ENCODE measurements around the gene PPIG.
A peak's percentile ranks its signal among the peaks of the same experiment; 100 is the strongest.
"Not testable (repeated sequence)": the region's sequence is repeated elsewhere in the genome, so short reads cannot be mapped to it uniquely, and the experiment has no call there.

Gene PPIG

GRCh38 chr2:169584005-169584877 lies at the start of gene PPIG:
Gene PPIG (plus strand): TSS chr2:169584351. CDS start chr2:169604042, 19,691 bp downstream.
- TF ChIP-seq, protein P1, sequence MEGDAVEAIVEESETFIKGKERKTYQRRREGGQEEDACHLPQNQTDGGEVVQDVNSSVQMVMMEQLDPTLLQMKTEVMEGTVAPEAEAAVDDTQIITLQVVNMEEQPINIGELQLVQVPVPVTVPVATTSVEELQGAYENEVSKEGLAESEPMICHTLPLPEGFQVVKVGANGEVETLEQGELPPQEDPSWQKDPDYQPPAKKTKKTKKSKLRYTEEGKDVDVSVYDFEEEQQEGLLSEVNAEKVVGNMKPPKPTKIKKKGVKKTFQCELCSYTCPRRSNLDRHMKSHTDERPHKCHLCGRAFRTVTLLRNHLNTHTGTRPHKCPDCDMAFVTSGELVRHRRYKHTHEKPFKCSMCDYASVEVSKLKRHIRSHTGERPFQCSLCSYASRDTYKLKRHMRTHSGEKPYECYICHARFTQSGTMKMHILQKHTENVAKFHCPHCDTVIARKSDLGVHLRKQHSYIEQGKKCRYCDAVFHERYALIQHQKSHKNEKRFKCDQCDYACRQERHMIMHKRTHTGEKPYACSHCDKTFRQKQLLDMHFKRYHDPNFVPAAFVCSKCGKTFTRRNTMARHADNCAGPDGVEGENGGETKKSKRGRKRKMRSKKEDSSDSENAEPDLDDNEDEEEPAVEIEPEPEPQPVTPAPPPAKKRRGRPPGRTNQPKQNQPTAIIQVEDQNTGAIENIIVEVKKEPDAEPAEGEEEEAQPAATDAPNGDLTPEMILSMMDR (IDR thresholded peaks at IDR 0.05; ENCODE audit: insufficient read depth, low read length, missing control alignments), result no peak
- ChIA-PET POLR2A (interaction anchor here (0.9 to 2.2 kb wide), 6 partner anchors 11 to 243 kb away, joined by 3 to 10 read pairs (median 3); partner anchors contain the start of genes BBS5, FASTKD1 and UBR3), CTCF (no interaction called here)
- DNase-seq (ENCODE audit: low read depth, low spot score), result peak; percentile 33
- H3K4me3 ChIP-seq (ENCODE audit: low read depth, low read length), result peak within 1 kb of the TSS; percentile 91

GRCh38 chr2:169539460-169539859 lies 44.7 kb upstream of the PPIG start:
- DNase-seq (ENCODE audit: low read depth, low spot score); H3K4me3 ChIP-seq (ENCODE audit: low read depth, low read length): not testable (repeated sequence)
- ChIA-PET POLR2A (interaction anchor here (0.5 kb wide), 1 partner anchor 18 kb away, joined by 3 read pairs; no protein-coding TSS in a partner anchor), CTCF (interaction anchor here (1.6 kb wide), 1 partner anchor 11 kb away, joined by 5 read pairs; no protein-coding TSS in a partner anchor)

DNA sequence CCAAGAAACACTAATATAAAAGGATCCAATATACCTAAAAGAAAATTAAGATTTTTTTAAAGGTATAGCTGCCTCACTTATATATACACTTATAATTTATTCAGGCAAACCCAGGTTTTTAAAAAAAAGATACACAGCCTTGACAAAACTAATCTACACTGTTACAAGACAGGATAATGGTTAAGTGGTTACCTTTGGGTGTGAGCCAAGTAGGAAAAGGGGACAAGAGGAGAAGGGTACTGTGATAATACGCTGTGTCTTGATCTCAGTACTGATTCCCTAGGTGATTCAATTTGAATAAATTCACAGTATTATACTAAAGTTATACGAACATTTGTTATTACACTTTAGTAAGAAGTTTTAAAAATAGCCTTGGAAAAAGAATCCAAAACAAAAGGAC lies 44.0 kb upstream of the PPIG start:
- no peak overlapping the region for H3K4me3 ChIP-seq (ENCODE audit: low read depth, low read length)
- ChIA-PET CTCF (no interaction called here), POLR2A (no interaction called here)
- TF ChIP-seq, protein P1 (IDR thresholded peaks at IDR 0.05; ENCODE audit: insufficient read depth, low read length, missing control alignments), result no peak
- DNase-seq (ENCODE audit: low read depth, low spot score), result no peak

GRCh38 chr2:169542433-169542832 lies 41.7 kb upstream of the PPIG start:
- DNase-seq (ENCODE audit: low read depth, low spot score), result no peak
- CTCF ChIA-PET, result no interaction called here
- no peak overlapping the region for H3K4me3 ChIP-seq (ENCODE audit: low read depth, low read length)
- POLR2A ChIA-PET, result interaction anchor here (0.5 kb wide), 1 partner anchor 50 kb away, joined by 5 read pairs; no protein-coding TSS in a partner anchor
- TF ChIP-seq, protein P1 (IDR thresholded peaks at IDR 0.05; ENCODE audit: insufficient read depth, low read length, missing control alignments), result no peak

- ChIA-PET POLR2A (no interaction called here), CTCF (no interaction called here)
- no peak overlapping the region for H3K4me3 ChIP-seq (ENCODE audit: low read depth, low read length)
- no peak for DNase-seq (ENCODE audit: low read depth, low spot score)
- TF ChIP-seq, protein P1 (IDR thresholded peaks at IDR 0.05; ENCODE audit: insufficient read depth, low read length, missing control alignments), result no peak
Measured at GRCh38 chr2:169546756-169547155, 37.4 kb upstream of the PPIG start.

GRCh38 chr2:169561364-169561763 lies 22.8 kb upstream of the PPIG start:
- POLR2A ChIA-PET, result no interaction called here
- DNase-seq (ENCODE audit: low read depth, low spot score), result no peak
- TF ChIP-seq, protein P1 (IDR thresholded peaks at IDR 0.05; ENCODE audit: insufficient read depth, low read length, missing control alignments), result no peak
- CTCF ChIA-PET, result no interaction called here
- no peak overlapping the region for H3K4me3 ChIP-seq (ENCODE audit: low read depth, low read length)

DNA sequence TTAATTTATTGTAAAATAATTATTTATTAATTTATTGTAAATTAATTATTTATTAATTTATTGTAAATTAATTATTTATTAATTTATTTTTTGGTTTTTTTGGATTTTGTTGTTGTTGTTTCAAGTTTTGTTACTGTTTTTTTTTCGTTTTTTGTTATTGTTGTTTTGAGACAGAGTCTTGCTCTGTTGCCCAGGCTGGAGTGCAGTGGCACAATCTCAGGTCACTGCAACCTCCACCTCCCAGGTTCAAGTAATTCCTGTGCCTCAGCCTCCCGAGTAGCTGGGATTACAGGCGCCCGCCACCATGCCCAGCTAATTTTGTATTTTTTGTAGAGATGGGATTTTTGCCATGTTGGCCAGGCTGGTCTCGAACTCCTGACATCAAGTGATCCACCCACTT lies 22.1 kb upstream of the PPIG start:
- CTCF ChIA-PET; POLR2A ChIA-PET; H3K4me3 ChIP-seq (ENCODE audit: low read depth, low read length): not testable (repeated sequence)

More for the DNA sequence above, 22.1 kb upstream of the PPIG start:
- not testable (repeated sequence) for DNase-seq (ENCODE audit: low read depth, low spot score)
